ENCODE results near the gene XRN2. TPM values are rescaled to one million over a fixed set of nuclear protein-coding genes. Genes with fewer than 3 reads are reported as not detected.
"Not testable (repeated sequence)": the region's sequence is repeated elsewhere in the genome, so short reads cannot be mapped to it uniquely, and the experiment has no call there.

The XRN2 gene
- polyA plus RNA-seq, 1 donor from 2014 or later = 142 TPM

GRCh38 chr20:21423712-21424111, 120.6 kb downstream of the XRN2 start:
- not testable (repeated sequence) for H3K4me2 ChIP-seq (ENCODE audit: low read length); H3K9ac ChIP-seq (ENCODE audit: low read length); H3K9me3 ChIP-seq (ENCODE audit: low read length); H3K9me2 ChIP-seq (ENCODE audit: insufficient read depth, low read length); H3K27ac ChIP-seq (ENCODE audit: low read length); H3K27me3 ChIP-seq (ENCODE audit: insufficient read depth, low read depth, low read length); H3K79me2 ChIP-seq (replicated peaks; ENCODE audit: insufficient read depth, low read length); H4K20me1 ChIP-seq (ENCODE audit: insufficient read depth); H3K4me3 ChIP-seq (ENCODE audit: low read length); H2AFZ ChIP-seq (ENCODE audit: low read depth, low read length); H3K36me3 ChIP-seq (ENCODE audit: insufficient read depth, low read length); H3F3A ChIP-seq (ENCODE audit: insufficient read depth, low read length, poor library complexity, severe bottlenecking)

GRCh38 chr20:21424846-21425245, 121.7 kb downstream of the XRN2 start:
- Histone ChIP-seq H2AFZ (ENCODE audit: low read depth, low read length) (no peak overlapping the region), H3K9me3 (ENCODE audit: low read length) (peaks cover 7% of the 10 kb centered on the region), H3K27me3 (ENCODE audit: insufficient read depth, low read depth, low read length) (no peaks in the 10 kb centered on the region), H3K9ac (ENCODE audit: low read length) (no peak overlapping the region), H3K9me2 (ENCODE audit: insufficient read depth, low read length) (no peaks in the 10 kb centered on the region), H3K4me3 (ENCODE audit: low read length) (no peak overlapping the region), H3K79me2 (replicated peaks; ENCODE audit: insufficient read depth, low read length) (no peaks in the 10 kb centered on the region), H3K36me3 (ENCODE audit: insufficient read depth, low read length) (no peaks in the 10 kb centered on the region), H4K20me1 (ENCODE audit: insufficient read depth) (no peaks in the 10 kb centered on the region), H3K27ac (ENCODE audit: low read length) (no peak overlapping the region), H3K4me2 (ENCODE audit: low read length) (no peak overlapping the region), H3F3A (ENCODE audit: insufficient read depth, low read length, poor library complexity, severe bottlenecking) (no peaks in the 10 kb centered on the region)
- TF ChIP-seq POLR2AphosphoS5 (IDR thresholded peaks at IDR 0.05) (no peak), RAD21 (conservative IDR thresholded peaks at IDR 0.05) (no peak), MXI1 (conservative IDR thresholded peaks at IDR 0.05; ENCODE audit: poor library complexity, severe bottlenecking) (no peak), TAF1 (IDR thresholded peaks at IDR 0.05; ENCODE audit: low read depth) (no peak), EZH2 (IDR thresholded peaks at IDR 0.05; ENCODE audit: borderline replicate concordance, insufficient read depth, low read length, poor library complexity, severe bottlenecking) (no peak), SMC3 (conservative IDR thresholded peaks at IDR 0.05; ENCODE audit: poor library complexity) (no peak), REST (IDR thresholded peaks at IDR 0.05; ENCODE audit: borderline replicate concordance) (no peak), CTCF (IDR thresholded peaks at IDR 0.05; ENCODE audit: poor library complexity, severe bottlenecking) (no peak), EP300 (conservative IDR thresholded peaks at IDR 0.05; ENCODE audit: poor library complexity, severe bottlenecking) (no peak)

- Histone ChIP-seq H3K79me2 (replicated peaks; ENCODE audit: insufficient read depth, low read length) (no peaks in the 10 kb centered on the region), H2AFZ (ENCODE audit: low read depth, low read length) (no peak overlapping the region), H3K9ac (ENCODE audit: low read length) (no peak overlapping the region), H3K4me2 (ENCODE audit: low read length) (no peak overlapping the region), H3K9me3 (ENCODE audit: low read length) (no peaks in the 10 kb centered on the region), H3K27me3 (ENCODE audit: insufficient read depth, low read depth, low read length) (no peaks in the 10 kb centered on the region), H3K27ac (ENCODE audit: low read length) (no peak overlapping the region), H3K9me2 (ENCODE audit: insufficient read depth, low read length) (no peaks in the 10 kb centered on the region), H3K4me3 (ENCODE audit: low read length) (no peak overlapping the region), H3K36me3 (ENCODE audit: insufficient read depth, low read length) (no peaks in the 10 kb centered on the region), H3F3A (ENCODE audit: insufficient read depth, low read length, poor library complexity, severe bottlenecking) (no peaks in the 10 kb centered on the region), H4K20me1 (ENCODE audit: insufficient read depth) (no peaks in the 10 kb centered on the region)
- TF ChIP-seq RAD21 (conservative IDR thresholded peaks at IDR 0.05) = no peak
- no peak for TF ChIP-seq TAF1 (IDR thresholded peaks at IDR 0.05; ENCODE audit: low read depth)
- TF ChIP-seq POLR2AphosphoS5 (IDR thresholded peaks at IDR 0.05) = no peak
- TF ChIP-seq SMC3 (conservative IDR thresholded peaks at IDR 0.05; ENCODE audit: poor library complexity) = no peak
- no peak for TF ChIP-seq REST (IDR thresholded peaks at IDR 0.05; ENCODE audit: borderline replicate concordance)
- TF ChIP-seq CTCF (IDR thresholded peaks at IDR 0.05; ENCODE audit: poor library complexity, severe bottlenecking) = no peak
- TF ChIP-seq EP300 (conservative IDR thresholded peaks at IDR 0.05; ENCODE audit: poor library complexity, severe bottlenecking) = no peak
- TF ChIP-seq EZH2 (IDR thresholded peaks at IDR 0.05; ENCODE audit: borderline replicate concordance, insufficient read depth, low read length, poor library complexity, severe bottlenecking) = no peak
- no peak for TF ChIP-seq MXI1 (conservative IDR thresholded peaks at IDR 0.05; ENCODE audit: poor library complexity, severe bottlenecking)
Measured at GRCh38 chr20:21430020-21430419, 126.9 kb downstream of the XRN2 start.

Data from neural cell (in vitro differentiated cells).